Chondrocyte (in vitro differentiated cells): Measurements from ENCODE around the gene HELZ. TPM values are rescaled to one million over a fixed set of nuclear protein-coding genes. Genes with fewer than 3 reads are reported as not detected.

Experiments used
- DNase-seq: peaks from one replicate; pipeline ENCODE4 v3.0.0; 2021; ENCODE audit warnings: mixed read lengths, low spot score
- H3K27ac Mint-ChIP-seq: one replicate; pipeline ENCODE4 v1.8.0; 2021; ENCODE audit warnings: mild to moderate bottlenecking, moderate library complexity, mixed read lengths; ENCODE audit not compliant: unreplicated experiment
- H3K27me3 Mint-ChIP-seq: 2 replicates; pipeline ENCODE4 v1.8.0; 2021; ENCODE audit warnings: low read depth, mixed read lengths
- H3K36me3 Mint-ChIP-seq: 2 replicates; pipeline ENCODE4 v1.8.0; 2021; ENCODE audit warnings: low read depth, mixed read lengths
- H3K4me1 Mint-ChIP-seq: 2 replicates; pipeline ENCODE4 v1.8.0; 2021; ENCODE audit warnings: low read depth, mild to moderate bottlenecking, mixed read lengths
- H3K4me3 Mint-ChIP-seq: one replicate; pipeline ENCODE4 v1.8.0; 2021; ENCODE audit warnings: mild to moderate bottlenecking, moderate library complexity, mixed read lengths; ENCODE audit not compliant: unreplicated experiment
- H3K9me3 Mint-ChIP-seq: 2 replicates; pipeline ENCODE4 v1.8.0; 2021; ENCODE audit warnings: low read depth, mixed read lengths
- total RNA-seq: library from RNA; stranded (reverse); gene quantifications from 3 replicates; pipeline ENCODE4 v1.2.1, GENCODE V29; 2021
- TF ChIP-seq, protein P1 (sequence below): fragments of 200-600 bp; sonication (generic); IDR thresholded peaks from 2 replicates; pipeline ENCODE4 v1.5.0; 2021; ENCODE audit warnings: antibody characterized with exemption, mild to moderate bottlenecking, moderate library complexity

Gene HELZ
- total RNA-seq, 1 donor from 2014 or later: 55.8 TPM

DNA sequence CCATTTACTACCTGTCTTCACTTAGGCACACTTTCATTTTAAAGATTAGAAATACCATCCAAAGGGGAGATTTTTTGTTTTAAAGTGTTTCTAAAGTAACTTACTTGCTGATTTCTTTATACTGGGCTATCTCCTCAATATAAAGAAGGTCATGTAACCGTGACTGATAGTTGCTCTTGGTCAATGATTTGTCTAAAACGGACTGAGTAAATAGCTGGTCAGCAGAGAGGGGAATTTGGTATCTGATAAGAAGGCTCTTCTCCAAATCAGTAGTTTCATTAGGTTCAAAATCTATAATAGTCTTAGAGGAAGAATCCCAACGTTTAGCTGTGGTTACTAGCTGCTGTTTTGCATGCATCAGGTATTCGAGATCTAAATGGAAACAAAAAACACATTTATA is 66.4 kb downstream of the HELZ start:
- DNase-seq: no peak
- Mint-ChIP-seq H3K27me3 (no peaks in the 10 kb centered on the region), H3K36me3 (peaks cover 7% of the 10 kb centered on the region), H3K4me3 (no peak overlapping the region), H3K9me3 (no peaks in the 10 kb centered on the region), H3K4me1 (no peaks in the 10 kb centered on the region), H3K27ac (no peak overlapping the region)
- TF ChIP-seq, protein P1, sequence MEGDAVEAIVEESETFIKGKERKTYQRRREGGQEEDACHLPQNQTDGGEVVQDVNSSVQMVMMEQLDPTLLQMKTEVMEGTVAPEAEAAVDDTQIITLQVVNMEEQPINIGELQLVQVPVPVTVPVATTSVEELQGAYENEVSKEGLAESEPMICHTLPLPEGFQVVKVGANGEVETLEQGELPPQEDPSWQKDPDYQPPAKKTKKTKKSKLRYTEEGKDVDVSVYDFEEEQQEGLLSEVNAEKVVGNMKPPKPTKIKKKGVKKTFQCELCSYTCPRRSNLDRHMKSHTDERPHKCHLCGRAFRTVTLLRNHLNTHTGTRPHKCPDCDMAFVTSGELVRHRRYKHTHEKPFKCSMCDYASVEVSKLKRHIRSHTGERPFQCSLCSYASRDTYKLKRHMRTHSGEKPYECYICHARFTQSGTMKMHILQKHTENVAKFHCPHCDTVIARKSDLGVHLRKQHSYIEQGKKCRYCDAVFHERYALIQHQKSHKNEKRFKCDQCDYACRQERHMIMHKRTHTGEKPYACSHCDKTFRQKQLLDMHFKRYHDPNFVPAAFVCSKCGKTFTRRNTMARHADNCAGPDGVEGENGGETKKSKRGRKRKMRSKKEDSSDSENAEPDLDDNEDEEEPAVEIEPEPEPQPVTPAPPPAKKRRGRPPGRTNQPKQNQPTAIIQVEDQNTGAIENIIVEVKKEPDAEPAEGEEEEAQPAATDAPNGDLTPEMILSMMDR: no peak

DNA sequence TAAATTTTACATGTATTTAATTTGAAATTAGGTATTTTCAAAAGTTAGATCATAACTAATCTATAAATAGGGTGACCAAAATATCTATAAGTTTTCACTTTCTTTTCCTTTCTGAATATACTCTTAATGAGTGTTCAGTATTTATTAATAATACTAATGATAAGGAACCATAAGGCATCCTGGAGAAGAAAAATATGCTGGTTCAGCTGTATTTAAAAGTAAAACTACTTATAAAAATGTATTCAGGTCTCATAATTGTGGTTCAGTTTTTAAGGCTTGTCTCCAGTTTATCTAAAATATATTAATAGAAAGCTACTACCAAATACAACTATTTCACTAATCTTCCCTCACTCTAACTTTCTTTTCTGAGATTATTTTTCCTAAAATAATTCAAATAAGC is 67.3 kb downstream of the HELZ start:
- H3K27me3 Mint-ChIP-seq: no peaks in the 10 kb centered on the region
- no peak overlapping the region for H3K27ac Mint-ChIP-seq
- DNase-seq: no peak
- H3K4me1 Mint-ChIP-seq: no peaks in the 10 kb centered on the region
- H3K4me3 Mint-ChIP-seq: no peak overlapping the region
- peaks cover 7% of the 10 kb centered on the region for H3K36me3 Mint-ChIP-seq
- TF ChIP-seq, protein P1: no peak
- no peaks in the 10 kb centered on the region for H3K9me3 Mint-ChIP-seq

DNA sequence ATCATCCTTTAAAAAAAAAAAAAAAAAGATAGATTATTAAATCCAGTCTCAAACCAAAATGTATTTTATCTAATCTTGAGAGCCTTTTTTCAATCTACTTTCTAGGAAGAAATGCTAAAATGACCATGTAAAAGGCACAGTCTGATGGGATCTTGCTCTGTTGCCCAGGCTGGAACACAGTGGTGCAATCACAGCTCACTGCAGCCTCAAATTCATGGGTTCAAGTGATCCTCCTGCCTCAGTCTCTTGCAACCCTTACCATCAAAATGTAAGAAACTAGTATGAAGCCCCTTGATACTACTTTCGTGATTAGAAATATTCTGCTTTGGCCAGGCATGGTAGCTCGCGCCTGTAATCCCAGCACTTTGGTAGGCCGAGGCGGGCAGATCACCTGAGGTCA is 70.8 kb downstream of the HELZ start:
- Mint-ChIP-seq H3K27me3 (no peaks in the 10 kb centered on the region), H3K9me3 (no peaks in the 10 kb centered on the region)

DNA sequence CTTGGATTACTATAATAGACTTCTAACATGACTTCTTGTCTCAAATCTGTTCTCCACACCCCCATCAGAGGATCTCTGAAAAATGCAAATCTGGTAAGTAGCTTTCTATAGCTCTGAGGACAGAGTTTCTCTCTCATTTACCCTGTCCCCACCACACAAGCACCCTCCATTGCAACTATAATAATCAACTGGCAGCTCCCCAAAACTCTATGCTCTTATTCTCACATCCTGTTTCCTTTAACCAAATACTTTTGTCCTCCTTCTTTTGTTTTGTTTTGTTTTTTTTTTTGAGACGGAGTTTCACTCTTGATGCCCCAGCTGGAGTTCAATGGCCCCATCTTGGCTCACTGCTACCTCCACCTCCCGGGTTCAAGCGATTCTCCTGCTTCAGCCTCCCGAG is 73.4 kb downstream of the HELZ start:
- Mint-ChIP-seq H3K27ac (no peak overlapping the region), H3K9me3 (no peaks in the 10 kb centered on the region), H3K4me3 (no peak overlapping the region), H3K36me3 (peaks cover 13% of the 10 kb centered on the region), H3K27me3 (no peaks in the 10 kb centered on the region), H3K4me1 (no peaks in the 10 kb centered on the region)
- TF ChIP-seq, protein P1: no peak
- DNase-seq: no peak

More for the DNA sequence above, 70.8 kb downstream of the HELZ start:
- Mint-ChIP-seq H3K4me1 (no peaks in the 10 kb centered on the region), H3K27ac (no peak overlapping the region), H3K36me3 (peaks cover 15% of the 10 kb centered on the region), H3K4me3 (no peak overlapping the region)
- TF ChIP-seq, protein P1: no peak
- no peak for DNase-seq

DNA sequence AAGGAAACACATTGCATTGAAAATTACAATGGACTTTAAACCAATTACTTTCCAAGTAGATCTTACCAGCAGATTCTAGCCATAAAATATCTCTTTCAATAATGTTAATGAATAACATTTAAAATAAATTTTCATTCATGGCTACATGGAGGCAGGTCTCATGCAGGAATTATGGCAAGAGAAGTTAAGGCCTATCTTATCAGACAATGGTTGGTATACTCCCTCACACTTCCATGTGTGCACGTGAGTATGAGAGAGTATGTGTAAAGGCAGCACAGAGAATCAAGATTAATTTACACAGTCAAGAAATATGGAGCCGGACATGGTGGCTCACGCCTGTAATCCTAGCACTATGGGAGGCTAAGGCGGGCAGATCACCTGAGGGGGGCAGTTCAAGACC is 76.5 kb downstream of the HELZ start:
- DNase-seq: no peak
- Mint-ChIP-seq H3K36me3 (peaks cover 25% of the 10 kb centered on the region), H3K4me3 (no peak overlapping the region), H3K4me1 (peaks cover 13% of the 10 kb centered on the region), H3K27me3 (no peaks in the 10 kb centered on the region), H3K9me3 (no peaks in the 10 kb centered on the region), H3K27ac (no peak overlapping the region)
- TF ChIP-seq, protein P1: no peak
